HG03558 (cell line): ENCODE results near the gene SERPINA5.

Experiments used
- ATAC-seq: cut with Tn5 transposase; IDR thresholded peaks from one replicate; pipeline ENCODE4 v1.9.1; 2021; ENCODE audit warnings: moderate number of reproducible peaks; ENCODE audit not compliant: unreplicated experiment; ENCODE audit errors: extremely low read depth

The SERPINA5 gene

GRCh38 chr14:94638961-94639817 is 58.0 kb downstream of the SERPINA5 start:
- ATAC-seq = no peak

- ATAC-seq = no peak
Observed at GRCh38 chr14:94640721-94641631, 59.8 kb downstream of the SERPINA5 start.

GRCh38 chr14:94641632-94641955 is 60.4 kb downstream of the SERPINA5 start:
- ATAC-seq = no peak
